SK-N-MC (cell line): ENCODE results near the gene CCDC137.

Experiments
- EZH2 ChIP-seq: fragments of 200-600 bp; sonication (generic); IDR thresholded peaks from one replicate; pipeline ENCODE4 v1.6.1; 2017; ENCODE audit warnings: antibody characterized with exemption
- FOXP2 ChIP-seq: optimal IDR thresholded peaks from 2 replicates; pipeline ENCODE3; 2011; ENCODE audit warnings: mild to moderate bottlenecking, moderate library complexity; ENCODE audit not compliant: insufficient read depth; ENCODE audit errors: extremely low read length, control extremely low read depth
- POLR2AphosphoS5 ChIP-seq: IDR thresholded peaks from 2 replicates; pipeline ENCODE4 v1.6.1; 2012; ENCODE audit warnings: mild to moderate bottlenecking, low read depth, low read length, borderline replicate concordance

DNA sequence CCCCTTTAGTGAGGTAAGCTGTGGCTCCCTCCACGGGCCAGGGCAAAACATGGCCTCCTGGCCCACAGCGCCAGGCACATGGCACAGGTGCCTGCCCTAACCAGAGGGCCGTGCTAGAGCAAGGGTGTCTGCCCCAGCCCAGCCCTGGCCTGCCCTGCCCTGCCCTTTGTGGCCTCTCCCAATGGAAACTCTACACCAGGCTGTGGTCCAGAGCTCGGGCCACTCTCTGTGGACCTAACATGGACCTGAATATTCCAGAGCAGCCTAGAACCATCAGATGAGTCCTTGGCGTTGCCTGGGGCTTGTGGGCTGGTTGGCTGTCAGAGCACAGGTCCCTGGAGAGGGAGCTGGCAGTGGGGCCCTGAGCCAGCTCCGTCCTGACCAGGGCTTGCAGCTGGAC, 28.7 kb downstream of the CCDC137 start:
- TF ChIP-seq FOXP2, result no peak
- TF ChIP-seq POLR2AphosphoS5, result no peak; the same call in 1 of the 2 replicates
- no peak for TF ChIP-seq EZH2
